GM12878 (cell line): ENCODE data around the gene RND2. TPM values are rescaled to one million over a fixed set of nuclear protein-coding genes. Genes with fewer than 3 reads are reported as not detected.
"Not testable (repeated sequence)": the region's sequence is repeated elsewhere in the genome, so short reads cannot be mapped to it uniquely, and the experiment has no call there.

Source experiments
- ATAC-seq: fragments of 200-7000 bp; cut with Tn5 transposase; 3 replicates; pipeline ENCODE4 v1.9.1; 2020; ENCODE audit warnings: mild to moderate bottlenecking, moderate library complexity
- BruUV-seq: library from RNA; stranded (reverse); fragments of 400-500 nt; replicated peaks from 2 replicates; lab custom pipeline; 2021; lab: Mats Ljungman, UMichigan
- CTCF ChIA-PET: fragments of 300-600 bp; sonication (Branson Sonifier 250); formaldehyde crosslinking; extraction: SDS; loops from one replicate; lab custom pipeline; 2021; ENCODE audit warnings: inconsistent platforms; lab: Yijun Ruan, JAX
- POLR2A ChIA-PET: fragments of 350-600 bp; formaldehyde crosslinking; extraction: SDS; loops from one replicate; lab custom pipeline; 2021; ENCODE audit warnings: inconsistent platforms; lab: Charles Lee
- RAD21 ChIA-PET: fragments of 300-600 bp; sonication (Branson Sonifier 250); formaldehyde crosslinking; loops from one replicate; lab custom pipeline; 2023; ENCODE audit warnings: antibody characterized with exemption; ENCODE audit not compliant: unreplicated experiment; lab: Charles Lee
- SMC1A ChIA-PET: fragments of 300-600 bp; sonication (Branson Sonifier 250); formaldehyde crosslinking; loops from one replicate; lab custom pipeline; 2023; ENCODE audit not compliant: unreplicated experiment, uncharacterized antibody; lab: Charles Lee
- DNase-seq: peaks from one replicate; pipeline ENCODE4 v3.0.0-alpha.2; 2011; ENCODE audit warnings: low read depth, low spot score
- FAIRE-seq: peaks from 3 replicates; lab custom pipeline; 2011; peaks lifted over from hg19 to GRCh38; lab: Jason Lieb, UNC
- H2AFZ ChIP-seq: 2 replicates; pipeline ENCODE4 v1.6.0; 2011; ENCODE audit warnings: low read depth, low read length, control low read depth; ENCODE audit not compliant: control insufficient read depth
- H3K27ac ChIP-seq: 2 replicates; pipeline ENCODE4 v1.5.1; 2011; ENCODE audit warnings: control low read depth; ENCODE audit not compliant: control insufficient read depth, insufficient read depth
- H3K27me3 ChIP-seq, 2 experiments: replicated peaks in 1 of 2; 2 replicates each; pipeline versions ENCODE4 v1.6.0 to v1.6.1; 2011; ENCODE audit warnings: low read length in 1 of 2; ENCODE audit not compliant: control insufficient read depth in 2 of 2, insufficient read depth in 2 of 2
- H3K36me3 ChIP-seq, 2 experiments: 2 replicates each; pipeline ENCODE4 v1.5.1; 2011; ENCODE audit warnings: low read length in 1 of 2; ENCODE audit not compliant: control insufficient read depth in 2 of 2, insufficient read depth in 2 of 2
- H3K4me1 ChIP-seq: 2 replicates; pipeline ENCODE4 v1.6.1; 2011; ENCODE audit warnings: mild to moderate bottlenecking, low read length, moderate library complexity, mixed read lengths; ENCODE audit not compliant: control insufficient read depth, insufficient read depth
- H3K4me2 ChIP-seq: 2 replicates; pipeline ENCODE4 v1.6.0; 2011; ENCODE audit warnings: control low read depth; ENCODE audit not compliant: control insufficient read depth, insufficient read depth
- H3K4me3 ChIP-seq: fragments of 200-600 bp; sonication (generic); 2 replicates; pipeline ENCODE4 v1.5.1; 2016
- H3K79me2 ChIP-seq: 2 replicates; pipeline ENCODE4 v1.6.0; 2011; ENCODE audit warnings: low read length; ENCODE audit not compliant: control insufficient read depth, insufficient read depth
- H3K9ac ChIP-seq: 2 replicates; pipeline ENCODE4 v1.8.0; 2011; ENCODE audit warnings: low read length, control low read depth, mixed read lengths; ENCODE audit not compliant: control insufficient read depth, insufficient read depth
- H3K9me3 ChIP-seq: replicated peaks from 3 replicates; pipeline ENCODE4 v1.5.1; 2011; ENCODE audit warnings: mild to moderate bottlenecking, low read length; ENCODE audit not compliant: control insufficient read depth, insufficient read depth
- H4K20me1 ChIP-seq: 2 replicates; pipeline ENCODE4 v1.6.0; 2011; ENCODE audit not compliant: control insufficient read depth, insufficient read depth
- CREM ChIP-seq: IDR thresholded peaks from 2 replicates; pipeline ENCODE4 v1.6.1; 2014; ENCODE audit warnings: antibody characterized with exemption, low read depth
- EED ChIP-seq: sonication (generic); IDR thresholded peaks from 2 replicates; pipeline ENCODE4 v1.6.1; 2016; ENCODE audit warnings: antibody characterized with exemption, low read depth
- MYB ChIP-seq: fragments of 150-350 bp; IDR thresholded peaks from 2 replicates; pipeline ENCODE4 v1.6.1; 2014; ENCODE audit warnings: mild to moderate bottlenecking, low read depth, low read length, borderline replicate concordance
- NR2C1 ChIP-seq: fragments of 450-650 bp; IDR thresholded peaks from 2 replicates; pipeline ENCODE4 v1.6.1; 2017; ENCODE audit warnings: antibody characterized with exemption, mild to moderate bottlenecking, moderate library complexity
- ZNF622 ChIP-seq: fragments of 450-650 bp; IDR thresholded peaks from 2 replicates; pipeline ENCODE4 v1.6.1; 2017; ENCODE audit warnings: mild to moderate bottlenecking, inconsistent platforms
- ZNF687 ChIP-seq: fragments of 450-650 bp; IDR thresholded peaks from 2 replicates; pipeline ENCODE4 v1.6.1; 2017; ENCODE audit warnings: mild to moderate bottlenecking, moderate library complexity
- WGBS: methylation state at CpG from one replicate; pipeline ENCODE4 v1.1.6; 2016; ENCODE audit warnings: low lambda C conversion rate; ENCODE audit not compliant: insufficient replicate concordance, insufficient coverage; ENCODE audit errors: missing lambda C conversion rate; 5-methylcytosine and 5-hydroxymethylcytosine counted together
- in situ Hi-C: fragments of 300-500 bp; cut with MboI; formaldehyde crosslinking; loops from 9 replicates; pipeline ENCODE4 v1.14.3; 2018; ENCODE audit warnings: mixed read lengths
- intact Hi-C: fragments of 100-400 bp; cut with micrococcal nuclease; formaldehyde crosslinking; loops from one replicate; pipeline ENCODE4 v1.14.2; 2022; ENCODE audit not compliant: unreplicated experiment
- polyA plus RNA-seq, 11 experiments: library from polyadenylated mRNA; depleted of rRNA in 4 of 11; unstranded in 6 of 11; stranded (reverse) in 5 of 11; fragments of >200 nt; fragmentation: Nextera tagmentation in 4 of 11; fragmentation: Illumina TruSeq in 1 of 11; extraction: Ambion mirVana in 4 of 11; extraction: Trizol in 1 of 11; gene quantifications; 1 replicate in 1 of 11; 2 replicates in 10 of 11; pipeline versions ENCODE4 v1.2.1 to v1.2.3, GENCODE V29; 2011 to 2016; ENCODE audit warnings: inconsistent platforms in 2 of 11, missing spikeins in 2 of 11, low read depth in 1 of 11
- total RNA-seq, 4 experiments: library from RNA; depleted of rRNA in 3 of 4; stranded (reverse); fragments of >200 nt in 3 of 4; fragmentation: Illumina TruSeq in 1 of 4; extraction: Trizol in 1 of 4; gene quantifications; 2 replicates each; pipeline versions ENCODE4 v1.2.1 to v1.2.3, GENCODE V29; 2013 to 2021

The RND2 gene
- total and polyA plus RNA-seq, 10 of the 15 experiments (the other 5 are each of a cell fraction or from before 2014, with no cell fraction given), result 0.01 to 0.05 (median 0.03) TPM; not detected in 6

- H3K4me3 ChIP-seq, H3K27ac ChIP-seq, FAIRE-seq, POLR2A ChIA-PET, RAD21 ChIA-PET, H3K9me3 ChIP-seq, ATAC-seq, in situ Hi-C loops, CTCF ChIA-PET, H2AFZ ChIP-seq, DNase-seq, H3K4me2 ChIP-seq, SMC1A ChIA-PET, H3K9ac ChIP-seq, H3K79me2 ChIP-seq, H3K27me3 ChIP-seq, BruUV-seq, intact Hi-C loops, H3K4me1 ChIP-seq, H4K20me1 ChIP-seq: not testable (repeated sequence)
- 98% methylated on average over 7 of the region's 7 CpGs for WGBS
- H3K36me3 ChIP-seq, result peaks cover 3 to 14% of the 10 kb centered on the region in 2 experiments; a peak in 2 of 4 replicates
Measured at GRCh38 chr17:43053008-43053407, 28.0 kb downstream of the RND2 start.

GRCh38 chr17:43056051-43056450 lies 31.0 kb downstream of the RND2 start:
- ATAC-seq, result no peak
- H3K4me3 ChIP-seq, result no peak overlapping the region
- H3K27ac ChIP-seq, result no peak overlapping the region
- TF ChIP-seq MYB, result no peak
- TF ChIP-seq ZNF622, result no peak
- TF ChIP-seq EED, result no peak
- no peak for TF ChIP-seq NR2C1
- TF ChIP-seq ZNF687, result no peak
- no peak for TF ChIP-seq CREM
- TF ChIP-seq, all 136 proteins: peak for 0
- ChIA-PET CTCF (interaction anchor here (0.6 kb wide), 2 partner anchors 30 to 429 kb away, joined by 3 read pairs; no protein-coding TSS in a partner anchor), POLR2A (no interaction called here), RAD21 (no interaction called here), SMC1A (interaction anchor here (1.3 kb wide), 1 partner anchor 15 kb away, joined by 4 read pairs; no protein-coding TSS in a partner anchor)
- Histone ChIP-seq H3K79me2 (no peaks in the 10 kb centered on the region), H3K4me1 (no peaks in the 10 kb centered on the region), H3K27me3 (no peaks in the 10 kb centered on the region), H3K9me3 (no peaks in the 10 kb centered on the region), H3K36me3 (peaks cover 1 to 9% of the 10 kb centered on the region in 2 experiments; a peak in 2 of 4 replicates), H3K9ac (no peak overlapping the region), H4K20me1 (no peaks in the 10 kb centered on the region), H3K4me2 (no peak overlapping the region), H2AFZ (no peak overlapping the region)
- intact Hi-C loops, result no loop called here
- no TSS peak for BruUV-seq
- in situ Hi-C loops, result no loop called here
- 97% methylated on average over 7 of the region's 7 CpGs for WGBS
- DNase-seq (no peak), FAIRE-seq (no peak)
